Panc1 (cell line): Measurements from ENCODE around the gene XRCC4. TPM values are rescaled to one million over a fixed set of nuclear protein-coding genes. Genes with fewer than 3 reads are reported as not detected.

Experiments
- ATAC-seq: fragments of 200-7000 bp; cut with Tn5 transposase; 2 replicates; pipeline ENCODE4 v1.9.1; 2020; ENCODE audit warnings: mild to moderate bottlenecking, moderate library complexity
- BruUV-seq: library from RNA; stranded (reverse); fragments of 400-500 nt; replicated peaks from 2 replicates; lab custom pipeline; 2021; lab: Mats Ljungman, UMichigan
- CTCF ChIA-PET: fragments of 300-600 bp; sonication (Branson Sonifier 250); formaldehyde crosslinking; loops from one replicate; lab custom pipeline; 2022; ENCODE audit warnings: antibody characterized with exemption; lab: Charles Lee
- POLR2A ChIA-PET: fragments of 300-600 bp; sonication (Branson Sonifier 250); formaldehyde crosslinking; loops from one replicate; lab custom pipeline; 2022; ENCODE audit warnings: antibody characterized with exemption; lab: Charles Lee
- DNase-seq: peaks from one replicate; pipeline ENCODE4 v3.0.0-alpha.2; 2010; ENCODE audit warnings: low read depth, low spot score
- H3K27ac ChIP-seq: 2 replicates; pipeline ENCODE4 v1.5.1; 2011; ENCODE audit warnings: mild to moderate bottlenecking, low read length, inconsistent platforms
- H3K27me3 ChIP-seq: fragments of 200-500 bp; sonication (Bioruptor generic); 2 replicates; pipeline ENCODE4 v1.6.0; 2014; ENCODE audit warnings: low read length, inconsistent platforms; ENCODE audit not compliant: control insufficient read depth, insufficient read depth
- H3K36me3 ChIP-seq: fragments of 200-500 bp; sonication (Bioruptor generic); 2 replicates; pipeline ENCODE4 v1.5.1; 2014; ENCODE audit warnings: inconsistent platforms, mild to moderate bottlenecking, low read length, moderate library complexity; ENCODE audit not compliant: control insufficient read depth, insufficient read depth
- H3K4me1 ChIP-seq: 2 replicates; pipeline ENCODE4 v1.5.1; 2011; ENCODE audit warnings: inconsistent platforms, mild to moderate bottlenecking, low read length, moderate library complexity; ENCODE audit not compliant: control insufficient read depth, insufficient read depth
- H3K4me3 ChIP-seq, 2 experiments: 2 replicates each; pipeline ENCODE4 v1.5.1; 2011 to 2012; ENCODE audit warnings: low read depth in 2 of 2, low read length in 2 of 2, mild to moderate bottlenecking in 2 of 2, inconsistent platforms in 1 of 2, moderate library complexity in 1 of 2
- H3K9me3 ChIP-seq: fragments of 200-500 bp; sonication (Bioruptor generic); 2 replicates; pipeline ENCODE4 v1.5.1; 2014; ENCODE audit warnings: low read depth, mild to moderate bottlenecking, inconsistent platforms, low read length, moderate library complexity; ENCODE audit not compliant: control insufficient read depth, insufficient read depth
- CTCF ChIP-seq: fragments of 450-650 bp; IDR thresholded peaks from 2 replicates; pipeline ENCODE4 v1.5.1; 2017; ENCODE audit warnings: mild to moderate bottlenecking
- POLR2AphosphoS5 ChIP-seq: IDR thresholded peaks from 2 replicates; pipeline ENCODE4 v1.6.1; 2012; ENCODE audit warnings: mild to moderate bottlenecking, low read depth, low read length, moderate library complexity
- SIN3A ChIP-seq: IDR thresholded peaks from 2 replicates; pipeline ENCODE4 v1.6.1; 2012; ENCODE audit warnings: low read depth, mild to moderate bottlenecking, low read length, moderate library complexity, borderline replicate concordance; ENCODE audit not compliant: insufficient read depth
- TCF7L2 ChIP-seq: IDR thresholded peaks from 2 replicates; pipeline ENCODE4 v1.6.1; 2011; ENCODE audit warnings: mild to moderate bottlenecking, low read depth, low read length, inconsistent platforms
- in situ Hi-C: cut with HindIII; loops from 2 replicates; pipeline ENCODE4 v1.10.0; 2016; ENCODE audit warnings: low sequenced_read_pairs, low pct_unique_long_range_greater_than_20kb
- intact Hi-C: fragments of 100-400 bp; cut with micrococcal nuclease; formaldehyde crosslinking; loops from one replicate; pipeline ENCODE4 v1.10.0; 2022; ENCODE audit not compliant: unreplicated experiment
- total RNA-seq: library from RNA; stranded (reverse); gene quantifications from one replicate; pipeline ENCODE4 v1.2.1, GENCODE V29; 2021; ENCODE audit not compliant: unreplicated experiment
- TF ChIP-seq, protein P1 (sequence below), 2 experiments: IDR thresholded peaks; 2 replicates each; pipeline ENCODE4 v1.6.1; 2011 to 2012; ENCODE audit warnings: low read depth in 2 of 2, control low read depth in 1 of 2, low read length in 1 of 2, mild to moderate bottlenecking in 1 of 2, moderate library complexity in 1 of 2; ENCODE audit not compliant: insufficient read depth in 1 of 2

XRCC4 gene
- total RNA-seq, 1 experiment from 2014 or later: 12.5 TPM

DNA sequence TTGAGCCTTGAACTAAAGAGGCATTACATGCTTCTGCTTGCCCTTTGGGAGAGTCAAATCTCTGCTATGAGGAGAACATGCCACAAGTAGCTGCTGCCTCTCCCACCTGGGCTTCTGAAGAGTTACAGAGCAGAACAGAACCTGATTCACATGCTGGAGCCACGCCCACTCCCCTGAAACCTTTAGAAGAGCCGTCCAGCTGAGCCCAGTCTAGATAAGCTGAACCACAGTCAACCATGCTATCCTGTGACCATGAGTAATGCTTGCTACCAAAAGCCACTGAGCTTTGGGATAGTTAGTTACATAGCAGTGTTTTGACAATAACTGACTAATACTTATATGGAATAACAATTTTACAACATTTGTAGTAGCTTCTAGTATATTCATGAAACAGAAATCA lies 283.2 kb downstream of the XRCC4 start:
- BruUV-seq: no TSS peak
- no peaks in the 10 kb centered on the region for H3K36me3 ChIP-seq
- no peak overlapping the region for H3K4me3 ChIP-seq
- POLR2A ChIA-PET: no interaction called here
- H3K27me3 ChIP-seq: no peaks in the 10 kb centered on the region
- CTCF ChIA-PET: no interaction called here
- in situ Hi-C loops (no loop called here), intact Hi-C loops (no loop called here)
- no peak for DNase-seq
- no peak overlapping the region for H3K27ac ChIP-seq
- no peak for ATAC-seq
- no peaks in the 10 kb centered on the region for H3K4me1 ChIP-seq
- no peak for TF ChIP-seq TCF7L2
- no peak for TF ChIP-seq SIN3A
- TF ChIP-seq, protein P1, sequence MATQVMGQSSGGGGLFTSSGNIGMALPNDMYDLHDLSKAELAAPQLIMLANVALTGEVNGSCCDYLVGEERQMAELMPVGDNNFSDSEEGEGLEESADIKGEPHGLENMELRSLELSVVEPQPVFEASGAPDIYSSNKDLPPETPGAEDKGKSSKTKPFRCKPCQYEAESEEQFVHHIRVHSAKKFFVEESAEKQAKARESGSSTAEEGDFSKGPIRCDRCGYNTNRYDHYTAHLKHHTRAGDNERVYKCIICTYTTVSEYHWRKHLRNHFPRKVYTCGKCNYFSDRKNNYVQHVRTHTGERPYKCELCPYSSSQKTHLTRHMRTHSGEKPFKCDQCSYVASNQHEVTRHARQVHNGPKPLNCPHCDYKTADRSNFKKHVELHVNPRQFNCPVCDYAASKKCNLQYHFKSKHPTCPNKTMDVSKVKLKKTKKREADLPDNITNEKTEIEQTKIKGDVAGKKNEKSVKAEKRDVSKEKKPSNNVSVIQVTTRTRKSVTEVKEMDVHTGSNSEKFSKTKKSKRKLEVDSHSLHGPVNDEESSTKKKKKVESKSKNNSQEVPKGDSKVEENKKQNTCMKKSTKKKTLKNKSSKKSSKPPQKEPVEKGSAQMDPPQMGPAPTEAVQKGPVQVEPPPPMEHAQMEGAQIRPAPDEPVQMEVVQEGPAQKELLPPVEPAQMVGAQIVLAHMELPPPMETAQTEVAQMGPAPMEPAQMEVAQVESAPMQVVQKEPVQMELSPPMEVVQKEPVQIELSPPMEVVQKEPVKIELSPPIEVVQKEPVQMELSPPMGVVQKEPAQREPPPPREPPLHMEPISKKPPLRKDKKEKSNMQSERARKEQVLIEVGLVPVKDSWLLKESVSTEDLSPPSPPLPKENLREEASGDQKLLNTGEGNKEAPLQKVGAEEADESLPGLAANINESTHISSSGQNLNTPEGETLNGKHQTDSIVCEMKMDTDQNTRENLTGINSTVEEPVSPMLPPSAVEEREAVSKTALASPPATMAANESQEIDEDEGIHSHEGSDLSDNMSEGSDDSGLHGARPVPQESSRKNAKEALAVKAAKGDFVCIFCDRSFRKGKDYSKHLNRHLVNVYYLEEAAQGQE (IDR thresholded peaks at IDR 0.05; ENCODE audit: insufficient read depth in 1 of 2, low read depth in 2 of 2, low read length in 1 of 2): no peak
- H3K9me3 ChIP-seq: no peaks in the 10 kb centered on the region

GRCh38 chr5:83362526-83362925 lies 285.2 kb downstream of the XRCC4 start:
- intact Hi-C loops (no loop called here), in situ Hi-C loops (no loop called here)
- no peaks in the 10 kb centered on the region for H3K27me3 ChIP-seq
- no TSS peak for BruUV-seq
- POLR2A ChIA-PET: interaction anchor here (0.7 kb wide), 1 partner anchor 8 kb away, joined by 20 read pairs; no protein-coding TSS in a partner anchor
- no peaks in the 10 kb centered on the region for H3K9me3 ChIP-seq
- CTCF ChIA-PET: no interaction called here
- TF ChIP-seq SIN3A: no peak
- TF ChIP-seq TCF7L2: no peak
- no peak for TF ChIP-seq POLR2AphosphoS5
- TF ChIP-seq CTCF: no peak
- TF ChIP-seq, protein P1 (IDR thresholded peaks at IDR 0.05; ENCODE audit: insufficient read depth in 1 of 2, low read depth in 2 of 2, low read length in 1 of 2): no peak
- ATAC-seq (no peak), DNase-seq (no peak)
- no peaks in the 10 kb centered on the region for H3K36me3 ChIP-seq
- no peak overlapping the region for H3K4me3 ChIP-seq
- no peak overlapping the region for H3K27ac ChIP-seq
- no peaks in the 10 kb centered on the region for H3K4me1 ChIP-seq
